Stomach (tissue), 9 donors: Measurements from ENCODE around the gene CFAP91. TPM values are rescaled to one million over a fixed set of nuclear protein-coding genes. Genes with fewer than 3 reads are reported as not detected.

Source experiments
- DNase-seq, 2 donors: peaks; one replicate each; pipeline versions ENCODE4 v3.0.0 to v3.0.0-alpha.2; 2013 to 2019
- H3K27ac ChIP-seq, 5 donors: fragments of 200-600 bp in 4 of 5; sonication (generic) in 4 of 5; one replicate each; pipeline ENCODE4 v1.5.1; 2013 to 2019; ENCODE audit warnings: mild to moderate bottlenecking in 1 of 5, moderate library complexity in 1 of 5
- H3K27me3 ChIP-seq, 3 donors: fragments of 200-600 bp; sonication (generic); one replicate each; pipeline ENCODE4 v1.5.1; 2017 to 2019; ENCODE audit warnings: mixed run types in 1 of 3
- H3K36me3 ChIP-seq, 4 donors: fragments of 200-600 bp; sonication (generic); 1 replicate in 3 of 4; 2 replicates in 1 of 4; pipeline ENCODE4 v1.5.1; 2016 to 2019
- H3K4me1 ChIP-seq, 4 donors: fragments of 200-600 bp; sonication (generic); one replicate each; pipeline ENCODE4 v1.5.1; 2016 to 2019
- H3K4me3 ChIP-seq, 4 donors: fragments of 200-600 bp; sonication (generic) in 3 of 4; one replicate each; pipeline ENCODE4 v1.5.1; 2016 to 2019; ENCODE audit warnings: mild to moderate bottlenecking in 1 of 4
- H3K9me3 ChIP-seq, 4 donors: fragments of 200-600 bp; sonication (generic); one replicate each; pipeline ENCODE4 v1.5.1; 2016 to 2019
- EP300 ChIP-seq: sonication (generic); formaldehyde crosslinking; IDR thresholded peaks from one replicate; pipeline ENCODE4 v1.6.1; 2017; ENCODE audit warnings: antibody characterized with exemption
- POLR2A ChIP-seq, 4 donors: fragments of 450-650 bp; IDR thresholded peaks; one replicate each; pipeline ENCODE4 v1.6.1; 2016; ENCODE audit warnings: antibody characterized with exemption in 4 of 4, control low read depth in 2 of 4, mild to moderate bottlenecking in 1 of 4, moderate library complexity in 1 of 4
- POLR2AphosphoS5 ChIP-seq, 3 donors: sonication (generic); formaldehyde crosslinking; IDR thresholded peaks; one replicate each; pipeline ENCODE4 v1.6.1; 2016; ENCODE audit warnings: antibody characterized with exemption in 3 of 3
- WGBS, 5 donors: extraction: QIAGEN DNeasy Blood & Tissue Kit in 3 of 5; methylation state at CpG; one replicate each; pipeline versions ENCODE4 v1.1.5 to v1.1.7; 2013 to 2018; 5-methylcytosine and 5-hydroxymethylcytosine counted together
- intact Hi-C: fragments of 100-400 bp; cut with DNase I; formaldehyde crosslinking; loops from one replicate; pipeline ENCODE4 v1.15.1; 2023; ENCODE audit warnings: low total_unique reads
- polyA plus RNA-seq, 3 donors: library from polyadenylated mRNA; stranded (reverse); fragments of 200-250 nt; gene quantifications; one replicate each; pipeline ENCODE4 v1.2.3, GENCODE V29; 2013
- total RNA-seq, 5 donors: library from RNA; depleted of rRNA; stranded (reverse); fragments of >200 nt; gene quantifications; one replicate each; pipeline versions ENCODE4 v1.1.0 to v1.2.3, GENCODE V29; 2014 to 2016
- TF ChIP-seq, protein P1 (sequence below), 7 experiments: fragments of 450-650 bp in 4 of 7; fragments of 200-600 bp in 3 of 7; sonication (generic) in 3 of 7; IDR thresholded peaks; one replicate each; pipeline ENCODE4 v1.5.1; 2016 to 2019; ENCODE audit warnings: antibody characterized with exemption in 7 of 7, control low read depth in 2 of 7, mild to moderate bottlenecking in 1 of 7
- donor health status: healthy with polysubstance abuse.
- donor health status: Bipolar disorder and iron deficiency.
- donor health status: healthy.

CFAP91 gene
- total and polyA plus RNA-seq, 8 donors: 1.5 to 46.1 (median 3.6) TPM

GRCh38 chr3:119695480-119695879 lies 7.3 kb upstream of the CFAP91 start:
- H3K36me3 ChIP-seq: no peaks in the 10 kb centered on the region
- H3K27ac ChIP-seq: no peak overlapping the region
- H3K9me3 ChIP-seq: no peaks in the 10 kb centered on the region
- H3K4me1 ChIP-seq: peaks cover 0 to 1% (median 0%) of the 10 kb centered on the region in 4 donors
- TF ChIP-seq EP300 (no peak), POLR2AphosphoS5 (IDR thresholded peaks at IDR 0.05) (no peak), POLR2A (IDR thresholded peaks at IDR 0.05) (no peak)
- TF ChIP-seq, protein P1, sequence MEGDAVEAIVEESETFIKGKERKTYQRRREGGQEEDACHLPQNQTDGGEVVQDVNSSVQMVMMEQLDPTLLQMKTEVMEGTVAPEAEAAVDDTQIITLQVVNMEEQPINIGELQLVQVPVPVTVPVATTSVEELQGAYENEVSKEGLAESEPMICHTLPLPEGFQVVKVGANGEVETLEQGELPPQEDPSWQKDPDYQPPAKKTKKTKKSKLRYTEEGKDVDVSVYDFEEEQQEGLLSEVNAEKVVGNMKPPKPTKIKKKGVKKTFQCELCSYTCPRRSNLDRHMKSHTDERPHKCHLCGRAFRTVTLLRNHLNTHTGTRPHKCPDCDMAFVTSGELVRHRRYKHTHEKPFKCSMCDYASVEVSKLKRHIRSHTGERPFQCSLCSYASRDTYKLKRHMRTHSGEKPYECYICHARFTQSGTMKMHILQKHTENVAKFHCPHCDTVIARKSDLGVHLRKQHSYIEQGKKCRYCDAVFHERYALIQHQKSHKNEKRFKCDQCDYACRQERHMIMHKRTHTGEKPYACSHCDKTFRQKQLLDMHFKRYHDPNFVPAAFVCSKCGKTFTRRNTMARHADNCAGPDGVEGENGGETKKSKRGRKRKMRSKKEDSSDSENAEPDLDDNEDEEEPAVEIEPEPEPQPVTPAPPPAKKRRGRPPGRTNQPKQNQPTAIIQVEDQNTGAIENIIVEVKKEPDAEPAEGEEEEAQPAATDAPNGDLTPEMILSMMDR (IDR thresholded peaks at IDR 0.05): no peak
- no peaks in the 10 kb centered on the region for H3K27me3 ChIP-seq
- DNase-seq: no peak
- H3K4me3 ChIP-seq: no peak overlapping the region
- intact Hi-C loops: no loop called here
- WGBS, 5 donors: 89 to 96% (median 94%) methylated on average over 2 of the region's 2 CpGs

- Histone ChIP-seq H3K9me3 (no peaks in the 10 kb centered on the region), H3K4me3 (no peak overlapping the region), H3K27me3 (no peaks in the 10 kb centered on the region), H3K36me3 (no peaks in the 10 kb centered on the region), H3K27ac (no peak overlapping the region), H3K4me1 (peaks cover 0 to 17% (median 3%) of the 10 kb centered on the region in 4 donors)
- TF ChIP-seq POLR2A (IDR thresholded peaks at IDR 0.05): no peak
- TF ChIP-seq, protein P1 (IDR thresholded peaks at IDR 0.05): no peak
- intact Hi-C loops: no loop called here
- 77 to 88% (median 81%) methylated on average over 5 of the region's 5 CpGs for WGBS, 5 donors
- no peak for DNase-seq
These were observed 5.4 kb upstream of the CFAP91 start for GRCh38 chr3:119697394-119697793.

DNA sequence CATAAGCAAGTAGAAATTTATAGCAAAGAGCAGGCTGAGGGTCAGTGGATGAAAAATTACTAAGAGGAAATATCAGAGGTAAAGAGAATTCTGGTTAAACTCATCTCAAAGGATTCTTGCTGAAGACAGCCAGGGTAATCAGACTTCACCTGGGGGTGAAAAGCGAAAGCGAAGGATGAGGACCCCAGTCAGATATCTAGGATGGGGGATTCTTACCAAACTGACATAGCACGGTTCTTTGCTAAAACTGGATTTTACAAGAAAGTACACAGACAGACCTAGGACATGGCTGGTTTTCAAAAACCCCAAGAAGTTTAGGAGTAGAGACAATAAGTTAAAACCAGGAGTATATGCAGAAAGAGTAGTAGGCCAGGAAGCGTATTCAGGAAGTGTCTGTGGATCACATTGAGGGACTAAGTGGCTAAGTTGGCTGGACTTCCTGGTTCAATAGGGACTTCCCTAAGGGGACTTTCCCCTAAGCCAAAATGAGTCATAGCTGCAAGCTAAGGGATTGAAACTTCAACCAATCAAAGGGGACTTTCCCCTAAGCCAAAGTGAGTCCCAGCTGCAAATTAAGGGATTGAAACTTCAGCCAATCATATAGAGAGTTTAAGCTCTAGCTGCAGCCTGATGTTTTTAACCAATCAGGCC lies 2.4 kb upstream of the CFAP91 start:
- Histone ChIP-seq H3K4me1 (peaks cover 7 to 37% (median 23%) of the 10 kb centered on the region in 4 donors), H3K4me3 (no peak overlapping the region), H3K9me3 (no peaks in the 10 kb centered on the region), H3K27ac (no peak overlapping the region), H3K27me3 (no peaks in the 10 kb centered on the region), H3K36me3 (no peaks in the 10 kb centered on the region)
- intact Hi-C loops: no loop called here
- TF ChIP-seq, protein P1 (IDR thresholded peaks at IDR 0.05): no peak
- TF ChIP-seq POLR2AphosphoS5 (IDR thresholded peaks at IDR 0.05): peak in 2 of 3 donors; percentile 21 to 60
- TF ChIP-seq POLR2A (IDR thresholded peaks at IDR 0.05): no peak
- WGBS, 5 donors: 69 to 88% (median 80%) methylated on average over 4 of the region's 4 CpGs
- peak in 1 of 2 donors; percentile 51 for DNase-seq

DNA sequence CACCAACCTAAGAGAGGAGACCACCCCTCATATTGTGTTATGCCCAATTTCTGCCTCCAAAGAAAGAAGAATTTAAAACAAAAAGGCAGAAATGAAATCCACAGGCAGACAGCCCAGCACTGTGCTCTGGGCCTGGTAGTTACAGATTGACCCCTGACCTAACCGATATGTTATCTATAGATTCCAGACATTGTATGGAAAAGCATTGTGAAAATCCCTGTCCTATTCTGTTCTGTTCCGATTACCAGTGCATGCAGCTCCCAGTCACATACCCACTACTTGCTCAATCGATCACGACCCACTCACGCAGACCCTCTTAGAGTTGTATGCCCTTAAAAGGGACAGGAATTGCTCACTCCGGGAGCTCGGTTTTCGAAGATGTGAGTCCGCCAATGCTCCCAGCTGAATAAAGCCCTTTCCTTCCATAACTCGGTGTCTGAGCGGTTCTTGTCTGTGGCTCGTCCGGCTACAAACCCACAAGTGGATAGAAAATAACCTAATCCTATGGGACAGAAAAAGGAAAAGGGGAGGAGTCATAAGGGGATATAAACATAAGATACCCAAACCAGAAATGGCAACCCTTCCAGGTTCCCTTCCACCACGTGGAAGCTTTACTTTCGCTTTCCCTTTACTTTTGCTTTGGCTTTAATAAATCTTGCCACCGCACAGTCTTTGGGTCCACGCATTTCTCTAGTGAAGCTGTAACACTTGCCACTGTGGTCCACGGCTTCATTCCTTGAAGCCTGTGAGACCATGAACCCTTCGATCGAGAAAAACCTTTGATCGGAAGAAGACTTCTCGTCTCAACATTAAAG lies 1.7 kb upstream of the CFAP91 start:
- Histone ChIP-seq H3K36me3 (no peaks in the 10 kb centered on the region), H3K27me3 (no peaks in the 10 kb centered on the region), H3K4me1 (peaks cover 7 to 37% (median 23%) of the 10 kb centered on the region in 4 donors), H3K4me3 (no peak overlapping the region), H3K27ac (no peak overlapping the region), H3K9me3 (no peaks in the 10 kb centered on the region)
- WGBS, 5 donors: 87 to 93% (median 89%) methylated on average over 9 to 22 of the region's 22 CpGs
- intact Hi-C loops: no loop called here
- TF ChIP-seq, protein P1 (IDR thresholded peaks at IDR 0.05): no peak
- TF ChIP-seq POLR2A (IDR thresholded peaks at IDR 0.05): no peak
- no peak for DNase-seq
